Occipital lobe (tissue), 2 donors: ENCODE data around the gene TIGD6. TPM values are rescaled to one million over a fixed set of nuclear protein-coding genes. Genes with fewer than 3 reads are reported as not detected.
A peak's percentile ranks its signal among the peaks of the same experiment; 100 is the strongest.
"Not testable (repeated sequence)": the region's sequence is repeated elsewhere in the genome, so short reads cannot be mapped to it uniquely, and the experiment has no call there.

Experiments used
- DNase-seq: peaks from one replicate; lab custom pipeline; 2025; lab: John Stamatoyannopoulos, UW
- total RNA-seq: library from RNA; depleted of rRNA; stranded (reverse); fragments of >200 nt; gene quantifications from one replicate; pipeline ENCODE4 v1.2.3, GENCODE V29; 2014

TIGD6 gene
- total RNA-seq, 1 donor from 2014 or later = 5.1 TPM

GRCh38 chr5:149975409-149975808, 25.0 kb downstream of the TIGD6 start:
- DNase-seq = no peak

GRCh38 chr5:149969181-149969930, 31.1 kb downstream of the TIGD6 start:
- DNase-seq = no peak

GRCh38 chr5:149966946-149967345, 33.5 kb downstream of the TIGD6 start:
- DNase-seq = no peak

GRCh38 chr5:149963729-149964128, 36.7 kb downstream of the TIGD6 start:
- DNase-seq = no peak

GRCh38 chr5:149962601-149963300, 37.7 kb downstream of the TIGD6 start:
- DNase-seq = no peak

GRCh38 chr5:149961957-149962409, 38.5 kb downstream of the TIGD6 start:
- DNase-seq = no peak

- peak; percentile 9 for DNase-seq
These were observed 39.2 kb downstream of the TIGD6 start for GRCh38 chr5:149961186-149961685.

GRCh38 chr5:149960272-149961185, 39.9 kb downstream of the TIGD6 start, which contains the start of gene SLC26A2:
TSS of gene SLC26A2 (plus strand) at chr5:149960758. CDS start at chr5:149977653, 16,895 bp downstream.
- DNase-seq = peak; percentile 99

GRCh38 chr5:149959406-149960236, 40.8 kb downstream of the TIGD6 start:
- DNase-seq = no peak

GRCh38 chr5:149957855-149958254, 42.6 kb downstream of the TIGD6 start:
- no peak for DNase-seq

GRCh38 chr5:149956685-149957084, 43.8 kb downstream of the TIGD6 start:
- no peak for DNase-seq

GRCh38 chr5:149954798-149955197, 45.7 kb downstream of the TIGD6 start:
- DNase-seq = no peak

- no peak for DNase-seq
These were observed 46.9 kb downstream of the TIGD6 start for GRCh38 chr5:149953436-149954121.

GRCh38 chr5:149951138-149951749, 49.2 kb downstream of the TIGD6 start:
- DNase-seq = no peak

- no peak for DNase-seq
These were observed 51.5 kb downstream of the TIGD6 start for GRCh38 chr5:149948993-149949392.

GRCh38 chr5:149946118-149946517, 54.3 kb downstream of the TIGD6 start:
- DNase-seq = no peak

GRCh38 chr5:149944666-149945065, 55.8 kb downstream of the TIGD6 start, which contains the start of gene PDE6A:
TSS of gene PDE6A (minus strand) at chr5:149944793. CDS start at chr5:149944673, 120 bp downstream.
- DNase-seq = no peak

GRCh38 chr5:149943177-149943949, 57.1 kb downstream of the TIGD6 start:
- DNase-seq = not testable (repeated sequence)
